Chondrocyte (in vitro differentiated cells): ENCODE data around the gene LHFPL5. TPM values are rescaled to one million over a fixed set of nuclear protein-coding genes. Genes with fewer than 3 reads are reported as not detected.

ENCODE experiments used
- DNase-seq: peaks from one replicate; pipeline ENCODE4 v3.0.0; 2021; ENCODE audit warnings: mixed read lengths, low spot score
- H3K27ac Mint-ChIP-seq: one replicate; pipeline ENCODE4 v1.8.0; 2021; ENCODE audit warnings: mild to moderate bottlenecking, moderate library complexity, mixed read lengths; ENCODE audit not compliant: unreplicated experiment
- H3K27me3 Mint-ChIP-seq: 2 replicates; pipeline ENCODE4 v1.8.0; 2021; ENCODE audit warnings: low read depth, mixed read lengths
- H3K36me3 Mint-ChIP-seq: 2 replicates; pipeline ENCODE4 v1.8.0; 2021; ENCODE audit warnings: low read depth, mixed read lengths
- H3K4me1 Mint-ChIP-seq: 2 replicates; pipeline ENCODE4 v1.8.0; 2021; ENCODE audit warnings: low read depth, mild to moderate bottlenecking, mixed read lengths
- H3K4me3 Mint-ChIP-seq: one replicate; pipeline ENCODE4 v1.8.0; 2021; ENCODE audit warnings: mild to moderate bottlenecking, moderate library complexity, mixed read lengths; ENCODE audit not compliant: unreplicated experiment
- H3K9me3 Mint-ChIP-seq: 2 replicates; pipeline ENCODE4 v1.8.0; 2021; ENCODE audit warnings: low read depth, mixed read lengths
- total RNA-seq: library from RNA; stranded (reverse); gene quantifications from 3 replicates; pipeline ENCODE4 v1.2.1, GENCODE V29; 2021
- TF ChIP-seq, protein P1 (sequence below): fragments of 200-600 bp; sonication (generic); IDR thresholded peaks from 2 replicates; pipeline ENCODE4 v1.5.0; 2021; ENCODE audit warnings: antibody characterized with exemption, mild to moderate bottlenecking, moderate library complexity

The LHFPL5 gene
- total RNA-seq, 1 donor from 2014 or later, result not detected

DNA sequence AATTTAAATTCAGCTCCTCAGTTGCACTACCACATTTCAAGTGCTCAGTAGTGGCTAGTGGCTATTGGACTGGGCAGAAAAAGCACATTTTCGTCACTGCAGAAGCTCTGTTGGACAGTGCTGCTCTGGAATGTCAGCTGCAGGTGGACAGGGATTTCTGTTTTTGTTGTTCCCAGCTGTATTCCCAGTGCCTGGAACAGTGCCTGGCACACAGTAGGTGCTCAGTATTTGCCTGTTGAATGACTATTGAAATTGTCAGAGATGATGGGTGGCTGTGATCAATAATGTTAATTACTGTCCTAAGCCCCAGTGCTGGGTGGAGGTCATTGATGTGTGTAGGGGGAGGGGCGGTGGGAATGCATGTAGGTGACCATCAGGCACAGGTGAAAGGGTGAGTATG is 18.9 kb upstream of the LHFPL5 start:
- Mint-ChIP-seq H3K27ac (no peak overlapping the region), H3K4me3 (no peak overlapping the region), H3K36me3 (no peaks in the 10 kb centered on the region), H3K4me1 (no peaks in the 10 kb centered on the region), H3K9me3 (no peaks in the 10 kb centered on the region), H3K27me3 (peaks cover 57% of the 10 kb centered on the region)
- no peak for DNase-seq
- TF ChIP-seq, protein P1, sequence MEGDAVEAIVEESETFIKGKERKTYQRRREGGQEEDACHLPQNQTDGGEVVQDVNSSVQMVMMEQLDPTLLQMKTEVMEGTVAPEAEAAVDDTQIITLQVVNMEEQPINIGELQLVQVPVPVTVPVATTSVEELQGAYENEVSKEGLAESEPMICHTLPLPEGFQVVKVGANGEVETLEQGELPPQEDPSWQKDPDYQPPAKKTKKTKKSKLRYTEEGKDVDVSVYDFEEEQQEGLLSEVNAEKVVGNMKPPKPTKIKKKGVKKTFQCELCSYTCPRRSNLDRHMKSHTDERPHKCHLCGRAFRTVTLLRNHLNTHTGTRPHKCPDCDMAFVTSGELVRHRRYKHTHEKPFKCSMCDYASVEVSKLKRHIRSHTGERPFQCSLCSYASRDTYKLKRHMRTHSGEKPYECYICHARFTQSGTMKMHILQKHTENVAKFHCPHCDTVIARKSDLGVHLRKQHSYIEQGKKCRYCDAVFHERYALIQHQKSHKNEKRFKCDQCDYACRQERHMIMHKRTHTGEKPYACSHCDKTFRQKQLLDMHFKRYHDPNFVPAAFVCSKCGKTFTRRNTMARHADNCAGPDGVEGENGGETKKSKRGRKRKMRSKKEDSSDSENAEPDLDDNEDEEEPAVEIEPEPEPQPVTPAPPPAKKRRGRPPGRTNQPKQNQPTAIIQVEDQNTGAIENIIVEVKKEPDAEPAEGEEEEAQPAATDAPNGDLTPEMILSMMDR, result no peak

DNA sequence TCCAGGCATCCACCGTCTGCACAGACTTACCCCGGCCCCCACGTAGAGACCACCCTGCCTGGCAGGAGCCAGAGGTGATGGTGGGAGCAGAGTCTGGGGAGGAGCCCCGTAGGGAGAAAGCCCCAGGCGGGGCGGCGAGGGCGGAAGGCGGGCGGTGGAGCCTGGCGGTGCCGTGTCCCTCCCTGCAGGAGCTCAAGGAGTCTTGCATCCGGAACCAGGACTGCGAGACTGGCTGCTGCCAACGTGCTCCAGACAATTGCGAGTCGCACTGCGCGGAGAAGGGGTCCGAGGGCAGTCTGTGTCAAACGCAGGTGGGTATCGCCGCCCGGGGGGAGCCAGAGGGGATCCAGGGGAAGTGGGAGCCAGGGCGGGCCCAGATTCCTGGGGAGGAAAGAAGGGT is 18.3 kb upstream of the LHFPL5 start:
- TF ChIP-seq, protein P1, result no peak
- H3K27me3 Mint-ChIP-seq, result peaks cover 57% of the 10 kb centered on the region
- no peak overlapping the region for H3K4me3 Mint-ChIP-seq
- peak; percentile 93 for DNase-seq
- no peaks in the 10 kb centered on the region for H3K4me1 Mint-ChIP-seq
- no peak overlapping the region for H3K27ac Mint-ChIP-seq
- H3K9me3 Mint-ChIP-seq, result no peaks in the 10 kb centered on the region
- H3K36me3 Mint-ChIP-seq, result no peaks in the 10 kb centered on the region

DNA sequence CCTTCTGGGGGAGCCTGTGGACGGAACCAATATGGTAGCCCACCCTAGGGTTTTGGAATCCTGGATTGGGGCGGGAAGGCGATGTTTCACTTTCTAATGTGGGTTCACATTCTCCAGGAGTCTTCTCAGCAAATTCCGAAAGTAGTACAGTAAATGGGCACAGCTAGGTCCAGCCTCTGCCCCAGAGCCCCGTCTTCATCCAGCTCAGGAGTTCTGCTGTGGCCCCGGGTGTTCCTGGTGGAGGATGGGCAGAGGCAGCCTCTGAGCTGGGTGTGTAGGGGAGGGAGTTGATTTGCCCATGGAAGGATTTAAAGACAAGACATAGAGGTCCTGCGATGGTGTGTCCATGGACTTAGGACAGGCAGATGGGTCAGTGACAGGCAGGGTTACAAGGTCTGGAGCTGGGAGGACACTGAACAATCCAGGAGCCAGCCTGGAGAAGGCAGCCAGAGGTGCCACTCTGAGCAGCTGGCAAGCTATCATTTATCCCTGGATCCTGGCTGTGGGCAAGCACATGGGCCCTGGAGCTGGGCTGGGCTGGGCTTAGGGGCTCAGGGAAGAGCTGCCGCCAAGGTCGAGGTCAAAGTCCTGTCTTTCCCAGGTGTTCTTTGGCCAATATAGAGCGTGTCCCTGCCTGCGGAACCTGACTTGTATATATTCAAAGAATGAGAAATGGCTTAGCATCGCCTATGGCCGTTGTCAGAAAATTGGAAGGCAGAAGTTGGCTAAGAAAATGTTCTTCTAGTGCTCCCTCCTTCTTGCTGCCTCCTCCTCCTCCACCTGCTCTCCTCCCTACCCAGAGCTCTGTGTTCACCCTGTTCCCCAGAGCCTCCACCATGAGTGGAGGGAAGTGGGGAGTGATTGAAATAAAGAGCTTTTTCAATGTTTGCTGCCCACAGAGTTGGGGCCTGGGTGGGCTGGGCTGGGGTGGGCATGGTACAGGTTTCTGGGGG is 17.6 kb upstream of the LHFPL5 start:
- peak; percentile 75 for DNase-seq
- no peak overlapping the region for H3K4me3 Mint-ChIP-seq

DNA sequence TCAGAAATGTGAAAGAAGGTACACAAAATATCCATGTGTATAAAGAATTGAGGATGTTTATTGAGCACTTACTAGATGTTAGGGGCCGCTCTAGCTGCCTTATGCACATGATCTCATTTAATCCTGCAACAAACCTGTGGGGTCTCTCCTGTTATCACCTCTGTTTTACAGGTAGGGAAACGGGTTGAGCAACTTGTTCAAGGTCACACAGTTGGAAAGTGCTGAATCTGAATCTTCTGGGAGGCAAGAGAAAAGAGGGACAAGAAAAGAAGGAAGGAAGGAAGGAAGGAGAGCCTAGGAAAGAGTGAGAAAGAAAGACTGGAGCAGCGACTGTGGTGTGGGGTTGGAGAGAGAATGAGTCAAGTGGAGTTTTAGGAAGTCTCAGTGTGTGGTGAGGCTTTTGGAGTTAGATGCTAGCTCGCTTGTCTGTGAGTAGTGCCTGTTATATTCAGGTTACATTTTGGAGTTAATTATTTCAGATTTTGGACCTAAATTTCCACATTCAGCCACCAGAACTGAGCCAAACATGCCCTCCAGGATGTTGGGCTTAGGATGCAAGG is 16.6 kb upstream of the LHFPL5 start:
- Mint-ChIP-seq H3K27me3 (peaks cover 55% of the 10 kb centered on the region), H3K27ac (no peak overlapping the region), H3K36me3 (no peaks in the 10 kb centered on the region), H3K4me3 (no peak overlapping the region), H3K4me1 (no peaks in the 10 kb centered on the region), H3K9me3 (no peaks in the 10 kb centered on the region)
- no peak for DNase-seq
- TF ChIP-seq, protein P1, result no peak

More for the DNA sequence above, 17.6 kb upstream of the LHFPL5 start:
- TF ChIP-seq, protein P1, result no peak
- no peaks in the 10 kb centered on the region for H3K4me1 Mint-ChIP-seq
- no peaks in the 10 kb centered on the region for H3K9me3 Mint-ChIP-seq
- no peak overlapping the region for H3K27ac Mint-ChIP-seq
- peaks cover 53% of the 10 kb centered on the region for H3K27me3 Mint-ChIP-seq
- no peaks in the 10 kb centered on the region for H3K36me3 Mint-ChIP-seq

DNA sequence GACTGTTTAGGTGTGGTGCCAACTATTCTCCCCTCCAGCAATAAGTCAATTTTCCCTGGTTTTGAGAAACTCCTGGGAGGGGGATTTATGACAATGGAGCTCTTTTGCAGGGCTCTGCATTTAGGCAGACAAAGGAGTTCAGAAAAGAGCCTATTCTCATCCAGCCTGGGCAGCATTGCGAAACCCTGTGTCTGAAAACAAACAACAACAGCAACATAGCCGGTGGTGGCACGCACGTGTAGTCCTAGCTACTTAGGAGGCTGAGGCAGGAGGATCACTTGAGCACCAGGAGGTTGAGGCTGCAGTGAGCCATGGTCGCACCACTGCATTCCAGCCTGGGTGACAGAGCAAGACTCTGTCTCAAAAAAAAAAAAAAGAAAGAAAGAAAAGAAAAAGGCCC is 14.5 kb upstream of the LHFPL5 start:
- Mint-ChIP-seq H3K4me3 (no peak overlapping the region), H3K27me3 (peaks cover 52% of the 10 kb centered on the region), H3K9me3 (no peaks in the 10 kb centered on the region), H3K4me1 (no peaks in the 10 kb centered on the region), H3K27ac (no peak overlapping the region), H3K36me3 (no peaks in the 10 kb centered on the region)
- TF ChIP-seq, protein P1, result no peak
- DNase-seq, result peak; percentile 42
